ENCODE results near the gene PDZRN3. TPM values are rescaled to one million over a fixed set of nuclear protein-coding genes. Genes with fewer than 3 reads are reported as not detected.

Gene PDZRN3
- total and polyA plus RNA-seq, 2 donors (not counting 3 experiments of a cell fraction or from before 2014, with no cell fraction given): not detected

GRCh38 chr3:73557986-73558726, 66.6 kb downstream of the PDZRN3 start:
- dilution Hi-C loops (cut with MboI; ENCODE audit: extremely low pct_ligation_motif_present, low sequenced_read_pairs): no loop called here
- FAIRE-seq (no peak), DNase-seq (ENCODE audit: low read depth, low spot score) (no peak)
- Histone ChIP-seq H3K27ac (ENCODE audit: insufficient read depth, low read depth, low read length) (no peak overlapping the region), H3K4me1 (ENCODE audit: control insufficient read depth, extremely low read depth, insufficient read depth, low read length) (no peaks in the 10 kb centered on the region), H3K79me2 (ENCODE audit: control insufficient read depth, insufficient read depth, low read length) (no peaks in the 10 kb centered on the region), H3K4me3 (replicated peaks in 1 of 3; ENCODE audit: insufficient read depth in 1 of 3, low read depth in 1 of 3, low read length in 3 of 3) (no peak overlapping the region), H3K9ac (replicated peaks; ENCODE audit: extremely low read depth, insufficient read depth, low read length) (no peak overlapping the region), H3K9me3 (replicated peaks; ENCODE audit: control insufficient read depth, insufficient read depth, low read length) (no peaks in the 10 kb centered on the region), H3K27me3 (ENCODE audit: control insufficient read depth in 2 of 2, insufficient read depth in 2 of 2, low read length in 2 of 2) (no peaks in the 10 kb centered on the region), H4K20me1 (replicated peaks; ENCODE audit: control insufficient read depth, extremely low read depth, insufficient read depth, low read length) (no peaks in the 10 kb centered on the region), H3K36me3 (ENCODE audit: control insufficient read depth in 2 of 2, extremely low read depth in 1 of 2, insufficient read depth in 2 of 2, low read length in 2 of 2) (no peaks in the 10 kb centered on the region), H3K9me1 (replicated peaks; ENCODE audit: control insufficient read depth, extremely low read depth, insufficient read depth, low read length) (no peaks in the 10 kb centered on the region), H2AFZ (ENCODE audit: low read depth, low read length) (no peak overlapping the region), H3K4me2 (ENCODE audit: insufficient read depth, low read length) (no peak overlapping the region)
- BruUV-seq (replicated peaks): no TSS peak
- ChIA-PET CTCF (no interaction called here), POLR2A (no interaction called here)
- TF ChIP-seq MAX (IDR thresholded peaks at IDR 0.05; ENCODE audit: insufficient read depth, insufficient read length) (no peak), POLR2A (IDR thresholded peaks at IDR 0.05; ENCODE audit: low read depth, low read length) (no peak), MYC (IDR thresholded peaks at IDR 0.05; ENCODE audit: low read depth, low read length) (no peak), JUN (IDR thresholded peaks at IDR 0.05; ENCODE audit: borderline replicate concordance, insufficient read depth, insufficient read length, low read depth) (peak; percentile 10), POLR2AphosphoS5 (IDR thresholded peaks at IDR 0.05; ENCODE audit: insufficient read depth, low read depth, low read length) (no peak), FOS (IDR thresholded peaks at IDR 0.05; ENCODE audit: borderline replicate concordance, insufficient read depth, low read length) (no peak), EZH2 (IDR thresholded peaks at IDR 0.05; ENCODE audit: borderline replicate concordance, low read depth, low read length, severe bottlenecking) (no peak)
- intact Hi-C loops (cut with micrococcal nuclease): no loop called here
